Endodermal cell (in vitro differentiated cells): ENCODE results near the gene PHGDH. TPM values are rescaled to one million over a fixed set of nuclear protein-coding genes. Genes with fewer than 3 reads are reported as not detected.

ENCODE experiments used
- DNase-seq: peaks from one replicate; pipeline ENCODE4 v3.0.0-alpha.2; 2017
- H3K27ac ChIP-seq: 2 replicates; pipeline ENCODE4 v1.5.1; 2013; ENCODE audit warnings: mild to moderate bottlenecking, low read depth, low read length, moderate library complexity
- H3K27me3 ChIP-seq: 2 replicates; pipeline ENCODE4 v1.6.1; 2013; ENCODE audit warnings: mild to moderate bottlenecking, low read length, moderate library complexity; ENCODE audit not compliant: insufficient read depth, control insufficient read depth, poor library complexity, severe bottlenecking
- H3K36me3 ChIP-seq: 2 replicates; pipeline ENCODE4 v1.7.0; 2013; ENCODE audit warnings: mild to moderate bottlenecking, low read length, moderate library complexity; ENCODE audit not compliant: control insufficient read depth, insufficient read depth
- H3K4me1 ChIP-seq: one replicate; pipeline ENCODE4 v1.7.0; 2013; ENCODE audit warnings: low read length; ENCODE audit not compliant: control insufficient read depth, insufficient read depth
- H3K4me3 ChIP-seq: 2 replicates; pipeline ENCODE4 v1.5.1; 2013; ENCODE audit warnings: mild to moderate bottlenecking, low read length, moderate library complexity
- H3K9ac ChIP-seq: 2 replicates; pipeline ENCODE4 v1.6.1; 2013; ENCODE audit warnings: mild to moderate bottlenecking, low read length, moderate library complexity; ENCODE audit not compliant: poor library complexity, severe bottlenecking; ENCODE audit errors: extremely low read depth
- H3K9me3 ChIP-seq: 2 replicates; pipeline ENCODE4 v1.6.1; 2013; ENCODE audit warnings: mild to moderate bottlenecking, low read length, moderate library complexity; ENCODE audit not compliant: control insufficient read depth
- H3K27ac Mint-ChIP-seq: 2 replicates; pipeline ENCODE4 v1.8.0; 2020; ENCODE audit warnings: mixed read lengths
- H3K27me3 Mint-ChIP-seq: 2 replicates; pipeline ENCODE4 v1.8.0; 2021; ENCODE audit warnings: mild to moderate bottlenecking, mixed read lengths; ENCODE audit not compliant: insufficient read depth
- H3K36me3 Mint-ChIP-seq: 2 replicates; pipeline ENCODE4 v1.8.0; 2020; ENCODE audit warnings: low read depth, mixed read lengths
- H3K4me1 Mint-ChIP-seq: 2 replicates; pipeline ENCODE4 v1.8.0; 2020; ENCODE audit warnings: mixed read lengths
- H3K4me3 Mint-ChIP-seq: 2 replicates; pipeline ENCODE4 v1.8.0; 2020; ENCODE audit warnings: mild to moderate bottlenecking, moderate library complexity, mixed read lengths
- H3K9me3 Mint-ChIP-seq: 2 replicates; pipeline ENCODE4 v1.8.0; 2020; ENCODE audit warnings: mild to moderate bottlenecking, mixed read lengths
- WGBS, 2 experiments: methylation state at CpG; one replicate each; pipeline versions ENCODE4 v1.1.5 to v1.1.7; 2013; ENCODE audit warnings: missing lambda C conversion rate in 2 of 2, mixed read lengths in 1 of 2; ENCODE audit not compliant: insufficient coverage in 1 of 2, insufficient read length in 1 of 2; 5-methylcytosine and 5-hydroxymethylcytosine counted together
- total RNA-seq, 2 donors: library from RNA; stranded (reverse); fragmentation: NEBNext Ultra II Directional in 1 of 2; extraction: Animal tissue kit (Norgen Biotek cat#: 25700) in 1 of 2; gene quantifications; 2 replicates in 1 of 2; 3 replicates in 1 of 2; pipeline ENCODE4 v1.2.1, GENCODE V29; 2021
- TF ChIP-seq, protein P1 (sequence below): fragments of 200-600 bp; sonication (generic); conservative IDR thresholded peaks from 2 replicates; pipeline ENCODE4 v1.5.0; 2021; ENCODE audit warnings: antibody characterized with exemption, mild to moderate bottlenecking

PHGDH gene
- total RNA-seq, 2 donors from 2014 or later: 156 to 176 TPM

- H3K27me3 ChIP-seq: no peaks in the 10 kb centered on the region
- Mint-ChIP-seq H3K9me3 (no peaks in the 10 kb centered on the region), H3K4me1 (peaks cover 2% of the 10 kb centered on the region), H3K27me3 (no peaks in the 10 kb centered on the region), H3K36me3 (peaks cover 69% of the 10 kb centered on the region), H3K27ac (no peak overlapping the region), H3K4me3 (no peak overlapping the region)
- H3K9me3 ChIP-seq: no peaks in the 10 kb centered on the region
- no peak for DNase-seq
- H3K27ac ChIP-seq: no peak overlapping the region
- WGBS, 2 experiments: 88 to 93% methylated on average over 5 of the region's 5 CpGs
- no peak overlapping the region for H3K4me3 ChIP-seq
- H3K9ac ChIP-seq: no peak overlapping the region
- H3K4me1 ChIP-seq: peaks cover 5% of the 10 kb centered on the region
- TF ChIP-seq, protein P1, sequence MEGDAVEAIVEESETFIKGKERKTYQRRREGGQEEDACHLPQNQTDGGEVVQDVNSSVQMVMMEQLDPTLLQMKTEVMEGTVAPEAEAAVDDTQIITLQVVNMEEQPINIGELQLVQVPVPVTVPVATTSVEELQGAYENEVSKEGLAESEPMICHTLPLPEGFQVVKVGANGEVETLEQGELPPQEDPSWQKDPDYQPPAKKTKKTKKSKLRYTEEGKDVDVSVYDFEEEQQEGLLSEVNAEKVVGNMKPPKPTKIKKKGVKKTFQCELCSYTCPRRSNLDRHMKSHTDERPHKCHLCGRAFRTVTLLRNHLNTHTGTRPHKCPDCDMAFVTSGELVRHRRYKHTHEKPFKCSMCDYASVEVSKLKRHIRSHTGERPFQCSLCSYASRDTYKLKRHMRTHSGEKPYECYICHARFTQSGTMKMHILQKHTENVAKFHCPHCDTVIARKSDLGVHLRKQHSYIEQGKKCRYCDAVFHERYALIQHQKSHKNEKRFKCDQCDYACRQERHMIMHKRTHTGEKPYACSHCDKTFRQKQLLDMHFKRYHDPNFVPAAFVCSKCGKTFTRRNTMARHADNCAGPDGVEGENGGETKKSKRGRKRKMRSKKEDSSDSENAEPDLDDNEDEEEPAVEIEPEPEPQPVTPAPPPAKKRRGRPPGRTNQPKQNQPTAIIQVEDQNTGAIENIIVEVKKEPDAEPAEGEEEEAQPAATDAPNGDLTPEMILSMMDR: no peak
- H3K36me3 ChIP-seq: peaks cover 82% of the 10 kb centered on the region
Measured at GRCh38 chr1:119731060-119731459, 19.3 kb downstream of the PHGDH start.

DNA sequence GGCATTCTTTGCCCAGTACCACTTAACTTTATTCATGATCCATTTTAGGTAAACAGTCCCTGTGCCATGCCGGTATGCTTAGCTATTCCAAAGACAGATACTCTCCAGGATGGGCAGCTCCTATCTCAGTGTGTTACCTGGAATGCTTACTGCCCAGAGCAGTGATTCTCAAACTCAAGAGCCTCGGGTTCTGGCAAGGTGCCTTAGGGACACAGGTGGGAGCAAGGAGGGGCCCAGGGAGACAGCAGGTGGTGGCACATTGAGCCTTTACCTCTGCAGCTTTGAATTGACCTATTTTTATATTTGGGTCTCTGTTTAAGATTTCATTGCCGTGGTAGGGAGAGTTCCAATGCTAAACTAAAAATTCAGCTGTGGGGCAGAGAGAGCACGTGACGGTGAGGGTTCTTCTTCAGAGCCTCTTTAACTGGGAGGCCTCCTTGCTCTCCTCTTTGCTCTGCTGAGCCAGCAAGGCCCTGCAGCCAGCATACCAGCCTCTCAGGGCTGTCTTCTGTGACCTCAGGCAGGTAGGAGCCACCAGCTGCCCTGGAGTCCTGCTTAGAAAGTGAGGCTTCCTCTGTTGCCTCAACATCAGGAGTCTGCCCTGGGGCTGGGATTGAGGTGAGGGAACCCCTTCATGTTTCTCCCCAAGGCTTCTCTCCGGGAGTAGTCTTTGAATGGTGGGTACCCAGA is 20.2 kb downstream of the PHGDH start:
- Histone ChIP-seq H3K27ac (no peak overlapping the region), H3K4me1 (peaks cover 5% of the 10 kb centered on the region), H3K4me3 (no peak overlapping the region), H3K9me3 (no peaks in the 10 kb centered on the region), H3K36me3 (peaks cover 82% of the 10 kb centered on the region), H3K9ac (no peak overlapping the region), H3K27me3 (no peaks in the 10 kb centered on the region)
- Mint-ChIP-seq H3K27me3 (no peaks in the 10 kb centered on the region), H3K27ac (no peak overlapping the region), H3K4me1 (peaks cover 2% of the 10 kb centered on the region), H3K4me3 (no peak overlapping the region), H3K9me3 (no peaks in the 10 kb centered on the region), H3K36me3 (peaks cover 69% of the 10 kb centered on the region)
- DNase-seq: no peak
- TF ChIP-seq, protein P1: no peak
- WGBS, 2 experiments: 93 to 100% methylated on average over 3 to 6 of the region's 6 CpGs

DNA sequence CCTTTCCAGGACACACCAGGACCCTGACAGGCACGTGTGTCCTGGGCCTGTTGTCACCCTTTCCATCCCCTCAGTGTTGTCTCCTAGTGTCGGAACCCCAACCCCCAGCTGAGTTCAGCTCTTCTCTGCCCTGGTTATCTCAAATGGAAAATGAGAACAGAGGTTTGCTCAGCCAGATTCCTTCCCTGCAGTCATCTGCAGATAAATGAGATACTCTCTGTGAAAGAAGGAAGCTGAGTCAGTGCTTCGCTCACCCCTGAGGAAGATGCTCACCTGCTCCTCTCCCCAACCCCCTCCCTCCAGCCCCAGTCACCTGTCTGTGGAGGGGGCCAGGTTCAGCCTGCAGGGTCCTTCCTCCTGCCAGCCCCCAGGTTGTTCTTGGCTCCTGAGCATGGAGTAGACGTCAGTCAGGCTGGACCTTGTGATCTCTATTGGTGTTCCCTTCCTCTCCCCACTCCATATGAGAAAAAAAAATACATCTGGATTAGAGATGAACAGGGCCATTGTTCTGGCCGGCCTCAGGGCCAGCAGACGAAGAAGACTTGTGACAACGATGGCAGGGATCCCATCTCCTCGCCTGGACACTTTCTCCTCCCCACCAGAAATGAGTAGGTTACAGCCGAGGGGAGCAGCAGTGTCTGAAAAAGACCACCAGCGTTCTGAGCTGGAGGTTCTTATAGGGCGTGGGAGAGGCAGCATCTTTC is 20.9 kb downstream of the PHGDH start:
- no peaks in the 10 kb centered on the region for H3K27me3 Mint-ChIP-seq
- no peak overlapping the region for H3K27ac Mint-ChIP-seq
- Histone ChIP-seq H3K4me1 (peaks cover 5% of the 10 kb centered on the region), H3K36me3 (peaks cover 78% of the 10 kb centered on the region), H3K4me3 (no peak overlapping the region), H3K9me3 (no peaks in the 10 kb centered on the region), H3K27ac (no peak overlapping the region), H3K27me3 (no peaks in the 10 kb centered on the region), H3K9ac (no peak overlapping the region)
- TF ChIP-seq, protein P1: no peak
- peaks cover 2% of the 10 kb centered on the region for H3K4me1 Mint-ChIP-seq
- peaks cover 68% of the 10 kb centered on the region for H3K36me3 Mint-ChIP-seq
- 90% methylated on average over 4 to 11 of the region's 11 CpGs for WGBS, 2 experiments
- DNase-seq: no peak
- H3K9me3 Mint-ChIP-seq: no peaks in the 10 kb centered on the region
- no peak overlapping the region for H3K4me3 Mint-ChIP-seq
